ENCODE results near the gene SFXN2. TPM values are rescaled to one million over a fixed set of nuclear protein-coding genes. Genes with fewer than 3 reads are reported as not detected.
A peak's percentile ranks its signal among the peaks of the same experiment; 100 is the strongest.
"Not testable (repeated sequence)": the region's sequence is repeated elsewhere in the genome, so short reads cannot be mapped to it uniquely, and the experiment has no call there.

SFXN2 gene
- total RNA-seq, 1 experiment from 2014 or later: 21.2 TPM

- TF ChIP-seq MAX (CRISPR knock-in tag; IDR thresholded peaks at IDR 0.05): peak; percentile 79
- peak; percentile 61 for TF ChIP-seq FOXP1 (CRISPR knock-in tag; IDR thresholded peaks at IDR 0.05; ENCODE audit: borderline replicate concordance)
- TF ChIP-seq NFE2L1 (CRISPR knock-in tag; IDR thresholded peaks at IDR 0.05): 0 out of 2 replicates have a peak, but pooled peaks have one; percentile 7
- TF ChIP-seq ATF3 (CRISPR knock-in tag; conservative IDR thresholded peaks at IDR 0.05): no peak
- TF ChIP-seq ATF2 (CRISPR knock-in tag; IDR thresholded peaks at IDR 0.05; ENCODE audit: borderline replicate concordance, low read depth): no peak
- peak; percentile 23; the same call in 1 of the 2 replicates for TF ChIP-seq USF1 (CRISPR knock-in tag; IDR thresholded peaks at IDR 0.05)
- TF ChIP-seq SP1 (CRISPR knock-in tag; conservative IDR thresholded peaks at IDR 0.05): 0 out of 2 replicates have a peak, but pooled peaks have one; percentile 30
- TF ChIP-seq HMGA2 (CRISPR knock-in tag; IDR thresholded peaks at IDR 0.05): no peak
- no peak for TF ChIP-seq ZNF138 (CRISPR knock-in tag; conservative IDR thresholded peaks at IDR 0.05)
Measured at GRCh38 chr10:102714621-102715455, at the start of gene SFXN2 (continued).

GRCh38 chr10:102665904-102666509, 48.4 kb upstream of the SFXN2 start:
- TF ChIP-seq ZNF416 (CRISPR knock-in tag; IDR thresholded peaks at IDR 0.05): no peak
- no peak for TF ChIP-seq PRRX2 (CRISPR knock-in tag; IDR thresholded peaks at IDR 0.05)
- no peak for TF ChIP-seq SMAD3 (CRISPR knock-in tag; IDR thresholded peaks at IDR 0.05; ENCODE audit: borderline replicate concordance)
- TF ChIP-seq FOXP4 (CRISPR knock-in tag; IDR thresholded peaks at IDR 0.05): no peak
- TF ChIP-seq E2F4 (CRISPR knock-in tag; IDR thresholded peaks at IDR 0.05; ENCODE audit: borderline replicate concordance, low read depth): no peak
- TF ChIP-seq JUN (CRISPR knock-in tag; IDR thresholded peaks at IDR 0.05): no peak
- TF ChIP-seq ZNF317 (CRISPR knock-in tag; IDR thresholded peaks at IDR 0.05; ENCODE audit: borderline replicate concordance, low read depth): no peak
- TF ChIP-seq MLX (CRISPR knock-in tag; IDR thresholded peaks at IDR 0.05): no peak
- TF ChIP-seq IRF2 (CRISPR knock-in tag; IDR thresholded peaks at IDR 0.05; ENCODE audit: borderline replicate concordance, low read depth): no peak
- TF ChIP-seq AR (CRISPR knock-in tag; IDR thresholded peaks at IDR 0.05): no peak
- TF ChIP-seq ATF1 (CRISPR knock-in tag; IDR thresholded peaks at IDR 0.05): no peak

GRCh38 chr10:102667411-102667810, 47.0 kb upstream of the SFXN2 start:
- H3K4me3 Mint-ChIP-seq; DNase-seq (ENCODE audit: low spot score); H3K27ac Mint-ChIP-seq; ATAC-seq; H3K36me3 Mint-ChIP-seq; H3K9me3 Mint-ChIP-seq; POLR2A ChIA-PET; H3K27me3 Mint-ChIP-seq (ENCODE audit: low read depth): not testable (repeated sequence)
- CTCF ChIA-PET: interaction anchor here (6.8 kb wide), 1 partner anchor 9 kb away, joined by 77 read pairs; no protein-coding TSS in a partner anchor
- peaks cover 30% of the 10 kb centered on the region for H3K4me1 Mint-ChIP-seq

More at GRCh38 chr10:102665904-102666509, 48.4 kb upstream of the SFXN2 start:
- DNase-seq (ENCODE audit: low spot score) (no peak), ATAC-seq (no peak)
- Mint-ChIP-seq H3K27ac (no peak overlapping the region), H3K36me3 (no peaks in the 10 kb centered on the region), H3K9me3 (no peaks in the 10 kb centered on the region), H3K4me3 (no peak overlapping the region), H3K27me3 (ENCODE audit: low read depth) (no peaks in the 10 kb centered on the region), H3K4me1 (peaks cover 27% of the 10 kb centered on the region)
- ChIA-PET CTCF (interaction anchor here (0.9 to 6.8 kb wide), 5 partner anchors 10 to 262 kb away, joined by 3 to 77 read pairs (median 3); partner anchors contain the start of genes CNNM2 and SUFU), POLR2A (no interaction called here)
